HepG2 (cell line): ENCODE measurements around the gene CPHXL2. TPM values are rescaled to one million over a fixed set of nuclear protein-coding genes. Genes with fewer than 3 reads are reported as not detected.

Experiments
- ATAC-seq: fragments of 200-7000 bp; cut with Tn5 transposase; 3 replicates; pipeline ENCODE4 v1.9.1; 2020; ENCODE audit warnings: mild to moderate bottlenecking, moderate library complexity
- BruUV-seq: library from RNA; stranded (reverse); fragments of 400-500 nt; replicated peaks from 2 replicates; lab custom pipeline; 2021; lab: Mats Ljungman, UMichigan
- CTCF ChIA-PET: fragments of 300-600 bp; formaldehyde crosslinking; extraction: SDS; loops from one replicate; lab custom pipeline; 2021; ENCODE audit warnings: low total read pairs, inconsistent platforms, low intra/inter-chr PET ratio; lab: Yijun Ruan, JAX
- POLR2A ChIA-PET: fragments of 350-600 bp; sonication (Branson Sonifier 250); formaldehyde crosslinking; loops from one replicate; lab custom pipeline; 2020; ENCODE audit warnings: antibody characterized with exemption, inconsistent platforms; lab: Yijun Ruan, JAX
- DNase-seq: peaks from one replicate; pipeline ENCODE4 v3.0.0-alpha.2; 2015; ENCODE audit warnings: low spot score
- FAIRE-seq: peaks from 3 replicates; lab custom pipeline; 2011; peaks lifted over from hg19 to GRCh38; lab: Jason Lieb, UNC
- H2AFZ ChIP-seq: one replicate; pipeline ENCODE4 v1.6.1; 2011; ENCODE audit warnings: low read length, inconsistent platforms
- H3K27ac ChIP-seq: fragments of 300-600 bp; 3 replicates; pipeline ENCODE4 v1.8.0; 2011; ENCODE audit warnings: mixed run types, mild to moderate bottlenecking, mixed read lengths, low read length, inconsistent platforms; ENCODE audit not compliant: insufficient read depth; ENCODE audit errors: extremely low read length
- H3K27me3 ChIP-seq, 2 experiments: fragments of 200-600 bp in 1 of 2; 2 replicates in 1 of 2; 3 replicates in 1 of 2; pipeline versions ENCODE4 v1.6.0 to v1.8.0; 2011; ENCODE audit warnings: low read length in 2 of 2, mild to moderate bottlenecking in 2 of 2, moderate library complexity in 2 of 2, inconsistent platforms in 1 of 2; ENCODE audit not compliant: insufficient read depth in 2 of 2, control insufficient read depth in 1 of 2
- H3K36me3 ChIP-seq, 2 experiments: fragments of 200-600 bp in 1 of 2; replicated peaks in 1 of 2; 2 replicates in 1 of 2; 3 replicates in 1 of 2; pipeline versions ENCODE4 v1.5.1 to v1.8.0; 2011; ENCODE audit warnings: low read length in 2 of 2, inconsistent platforms in 1 of 2; ENCODE audit not compliant: insufficient read depth in 2 of 2, control insufficient read depth in 1 of 2
- H3K4me1 ChIP-seq: 2 replicates; pipeline ENCODE4 v1.5.1; 2012; ENCODE audit warnings: low read length, inconsistent platforms; ENCODE audit not compliant: insufficient read depth
- H3K4me2 ChIP-seq: 2 replicates; pipeline ENCODE4 v1.6.0; 2011; ENCODE audit warnings: low read depth, low read length, inconsistent platforms
- H3K4me3 ChIP-seq, 3 experiments: fragments of 200-600 bp in 1 of 3; sonication (generic), shearing (Covaris generic) in 1 of 3; replicated peaks in 1 of 3; 2 replicates each; pipeline ENCODE4 v1.5.1; 2011 to 2016; ENCODE audit warnings: low read length in 3 of 3, inconsistent platforms in 2 of 3, low read depth in 2 of 3, mild to moderate bottlenecking in 2 of 3, control low read depth in 1 of 3, mixed read lengths in 1 of 3; ENCODE audit not compliant: insufficient read depth in 1 of 3
- H3K79me2 ChIP-seq: one replicate; pipeline ENCODE4 v1.6.1; 2011; ENCODE audit warnings: low read length, inconsistent platforms; ENCODE audit not compliant: insufficient read depth
- H3K9ac ChIP-seq: 2 replicates; pipeline ENCODE4 v1.6.0; 2011; ENCODE audit warnings: mild to moderate bottlenecking, low read depth, low read length, inconsistent platforms; ENCODE audit not compliant: insufficient read depth
- H3K9me3 ChIP-seq: 2 replicates; pipeline ENCODE4 v1.5.1; 2012; ENCODE audit warnings: mild to moderate bottlenecking, low read length
- H4K20me1 ChIP-seq: 2 replicates; pipeline ENCODE4 v1.6.0; 2011; ENCODE audit warnings: inconsistent platforms, mild to moderate bottlenecking, low read length, moderate library complexity; ENCODE audit not compliant: insufficient read depth
- ATF4 ChIP-seq, 2 experiments: fragments of 450-650 bp in 1 of 2; sonication (generic) in 1 of 2; formaldehyde crosslinking; IDR thresholded peaks; 2 replicates each; pipeline versions ENCODE4 v1.5.0 to v1.8.0; 2020 to 2022; ENCODE audit warnings: mild to moderate bottlenecking in 1 of 2, missing genetic modification reagents in 1 of 2
- CC2D1A ChIP-seq: sonication (generic); formaldehyde crosslinking; IDR thresholded peaks from 2 replicates; pipeline ENCODE4 v1.8.1; 2023; ENCODE audit warnings: mild to moderate bottlenecking, missing genetic modification reagents
- GMEB1 ChIP-seq: sonication (generic); formaldehyde crosslinking; IDR thresholded peaks from 2 replicates; pipeline ENCODE4 v1.5.1; 2020; ENCODE audit warnings: missing genetic modification reagents, mild to moderate bottlenecking, borderline replicate concordance
- HNRNPUL1 ChIP-seq: fragments of 200-400 bp; formaldehyde crosslinking; IDR thresholded peaks from 2 replicates; pipeline ENCODE4 v1.6.1; 2017; ENCODE audit warnings: low read depth, mild to moderate bottlenecking, low read length, moderate library complexity
- HOXD1 ChIP-seq: sonication (generic); formaldehyde crosslinking; IDR thresholded peaks from 2 replicates; pipeline ENCODE4 v1.5.0; 2020; ENCODE audit warnings: missing genetic modification reagents
- KLF11 ChIP-seq: IDR thresholded peaks from 2 replicates; pipeline ENCODE4 v1.6.1; 2016; ENCODE audit warnings: missing compliant biosample characterization
- MNT ChIP-seq: fragments of 450-650 bp; IDR thresholded peaks from 2 replicates; pipeline ENCODE4 v1.6.1; 2016
- NFE2L2 ChIP-seq: fragments of 150-350 bp; IDR thresholded peaks from 2 replicates; pipeline ENCODE4 v1.6.1; 2014; ENCODE audit warnings: low read length
- NR2F1 ChIP-seq, 2 experiments: fragments of 450-650 bp in 1 of 2; formaldehyde crosslinking in 1 of 2; IDR thresholded peaks; 2 replicates each; pipeline versions ENCODE4 v1.5.0 to v1.6.1; 2016 to 2020; ENCODE audit warnings: mild to moderate bottlenecking in 1 of 2, missing compliant biosample characterization in 1 of 2, missing genetic modification reagents in 1 of 2, moderate library complexity in 1 of 2
- ONECUT2 ChIP-seq: sonication (generic); formaldehyde crosslinking; IDR thresholded peaks from 2 replicates; pipeline ENCODE4 v1.4.0; 2020; ENCODE audit warnings: missing genetic modification reagents
- RARG ChIP-seq: sonication (generic); formaldehyde crosslinking; IDR thresholded peaks from 2 replicates; pipeline ENCODE4 v1.4.0; 2020; ENCODE audit warnings: low read depth, mild to moderate bottlenecking, missing genetic modification reagents
- SMAD1 ChIP-seq: sonication (generic); formaldehyde crosslinking; IDR thresholded peaks from 2 replicates; pipeline ENCODE4 v1.4.0; 2020; ENCODE audit warnings: missing genetic modification reagents, low read depth, mild to moderate bottlenecking, borderline replicate concordance
- ZBTB25 ChIP-seq: IDR thresholded peaks from 2 replicates; pipeline ENCODE4 v1.6.1; 2018; ENCODE audit warnings: missing genetic modification reagents
- ZFP90 ChIP-seq: sonication (generic); formaldehyde crosslinking; IDR thresholded peaks from 2 replicates; pipeline ENCODE4 v1.8.0; 2022; ENCODE audit warnings: missing genetic modification reagents, mild to moderate bottlenecking, inconsistent platforms, borderline replicate concordance
- ZNF329 ChIP-seq: sonication (generic); formaldehyde crosslinking; IDR thresholded peaks from 2 replicates; pipeline ENCODE4 v1.9.0; 2021; ENCODE audit warnings: low read depth, mild to moderate bottlenecking, missing genetic modification reagents
- ZNF549 ChIP-seq: sonication (generic); formaldehyde crosslinking; IDR thresholded peaks from 2 replicates; pipeline ENCODE4 v1.5.0; 2020; ENCODE audit warnings: missing genetic modification reagents
- ZNF552 ChIP-seq: sonication (generic); formaldehyde crosslinking; IDR thresholded peaks from 2 replicates; pipeline ENCODE4 v1.9.0; 2022; ENCODE audit warnings: missing genetic modification reagents, mild to moderate bottlenecking, borderline replicate concordance
- ZNF558 ChIP-seq: sonication (generic); formaldehyde crosslinking; IDR thresholded peaks from 2 replicates; pipeline ENCODE4 v1.9.0; 2022; ENCODE audit warnings: mild to moderate bottlenecking, missing genetic modification reagents, borderline replicate concordance
- ZNF879 ChIP-seq: sonication (generic); formaldehyde crosslinking; IDR thresholded peaks from 2 replicates; pipeline ENCODE4 v1.8.1; 2023; ENCODE audit warnings: missing genetic modification reagents
- WGBS: methylation state at CpG from one replicate; pipeline ENCODE4 v1.1.6; 2017; ENCODE audit warnings: low lambda C conversion rate; 5-methylcytosine and 5-hydroxymethylcytosine counted together
- in situ Hi-C: cut with HindIII; loops from 2 replicates; pipeline ENCODE4 v1.10.0; 2017; ENCODE audit warnings: low pct_unique_long_range_greater_than_20kb; ENCODE audit not compliant: extremely low pct_ligation_motif_present
- intact Hi-C: fragments of 100-400 bp; cut with micrococcal nuclease; formaldehyde crosslinking; loops from one replicate; pipeline ENCODE4 v1.10.0; 2022; ENCODE audit not compliant: unreplicated experiment
- polyA plus RNA-seq, 8 experiments: library from polyadenylated mRNA; depleted of rRNA in 3 of 8; stranded (reverse) in 7 of 8; unstranded in 1 of 8; fragments of >200 nt; fragmentation: Illumina TruSeq in 4 of 8; extraction: Trizol in 4 of 8; gene quantifications; 2 replicates each; pipeline versions ENCODE4 v1.2.1 to v1.2.3, GENCODE V29; 2011 to 2016; ENCODE audit warnings: low read depth in 4 of 8, missing spikeins in 1 of 8, mixed read lengths in 1 of 8; ENCODE audit not compliant: insufficient read depth in 1 of 8
- total RNA-seq, 5 experiments: library from RNA; depleted of rRNA; stranded (reverse); fragments of >200 nt; fragmentation: Illumina TruSeq; extraction: Trizol; gene quantifications; 2 replicates each; pipeline ENCODE4 v1.2.3, GENCODE V29; 2016; ENCODE audit warnings: low read depth in 1 of 5

CPHXL2 gene
- total and polyA plus RNA-seq, 2 of the 13 experiments (the other 11 are each of a cell fraction or from before 2014, with no cell fraction given): not detected

- TSS peak; percentile 76 for BruUV-seq
- TF ChIP-seq ZNF549 (CRISPR knock-in tag) (0 out of 2 replicates have a peak, but pooled peaks have one; percentile 47), MNT (no peak), KLF11 (no peak), ZNF329 (0 out of 2 replicates have a peak, but pooled peaks have one; percentile 85), ATF4 (CRISPR knock-in tag; IDR thresholded peaks at IDR 0.05) (0 out of 4 replicates have a peak, but pooled peaks of 1 of the 2 experiments have one; percentile 5), ONECUT2 (CRISPR knock-in tag) (0 out of 2 replicates have a peak, but pooled peaks have one; percentile 20), ZNF552 (CRISPR knock-in tag) (no peak), RARG (0 out of 2 replicates have a peak, but pooled peaks have one; percentile 11), ZNF558 (no peak), NR2F1 (CRISPR knock-in tag; IDR thresholded peaks at IDR 0.05) (0 out of 4 replicates have a peak, but pooled peaks of 1 of the 2 experiments have one; percentile 25), HOXD1 (CRISPR knock-in tag) (peak; percentile 19; the same call in 1 of the 2 replicates), GMEB1 (CRISPR knock-in tag) (no peak), NFE2L2 (no peak), HNRNPUL1 (no peak), ZBTB25 (CRISPR knock-in tag) (no peak), SMAD1 (0 out of 2 replicates have a peak, but pooled peaks have one; percentile 13), CC2D1A (CRISPR knock-in tag) (no peak), ZFP90 (CRISPR knock-in tag) (0 out of 2 replicates have a peak, but pooled peaks have one; percentile 24), ZNF879 (CRISPR knock-in tag) (no peak)
Observed at GRCh38 chr16:75647112-75647491, 29.7 kb downstream of the CPHXL2 start.

More at GRCh38 chr16:75647112-75647491, 29.7 kb downstream of the CPHXL2 start:
- ChIA-PET POLR2A (interaction anchor here (0.7 to 2.9 kb wide), 13 partner anchors 9 to 342 kb away, joined by 3 to 28 read pairs (median 5); partner anchors contain the start of genes ADAT1, CFDP1, GABARAPL2 and TMEM231), CTCF (no interaction called here)
- in situ Hi-C loops (loop anchor here (5.0 kb wide), 1 partner anchor 115 kb away; no protein-coding TSS in a partner anchor), intact Hi-C loops (loop anchor here (5.0 kb wide), 1 partner anchor 80 kb away; the partner anchor contains the start of gene GABARAPL2)
- 4% methylated on average over 18 of the region's 18 CpGs for WGBS
- peaks cover 3 to 29% of the 10 kb centered on the region in 2 experiments for H3K36me3 ChIP-seq
- no peak for FAIRE-seq
- H3K9ac ChIP-seq: peak overlapping the region; percentile 94
- no peaks in the 10 kb centered on the region; a peak in 1 of 5 replicates for H3K27me3 ChIP-seq
- no peak overlapping the region for H2AFZ ChIP-seq
- H3K79me2 ChIP-seq: peaks cover 92% of the 10 kb centered on the region
- H3K27ac ChIP-seq: peak overlapping the region; percentile 93
- H3K4me1 ChIP-seq: peaks cover 55% of the 10 kb centered on the region
- ATAC-seq: peak; percentile 51
- H3K9me3 ChIP-seq: no peaks in the 10 kb centered on the region
- peak overlapping the region; percentile 82 to 96 (median 93) for H3K4me3 ChIP-seq
- peak overlapping the region; percentile 87 for H3K4me2 ChIP-seq
- DNase-seq: no peak
- peaks cover 40% of the 10 kb centered on the region for H4K20me1 ChIP-seq
